ENCODE data around the gene CNTNAP5.
"Not testable (repeated sequence)": the region's sequence is repeated elsewhere in the genome, so short reads cannot be mapped to it uniquely, and the experiment has no call there.

The CNTNAP5 gene

DNA sequence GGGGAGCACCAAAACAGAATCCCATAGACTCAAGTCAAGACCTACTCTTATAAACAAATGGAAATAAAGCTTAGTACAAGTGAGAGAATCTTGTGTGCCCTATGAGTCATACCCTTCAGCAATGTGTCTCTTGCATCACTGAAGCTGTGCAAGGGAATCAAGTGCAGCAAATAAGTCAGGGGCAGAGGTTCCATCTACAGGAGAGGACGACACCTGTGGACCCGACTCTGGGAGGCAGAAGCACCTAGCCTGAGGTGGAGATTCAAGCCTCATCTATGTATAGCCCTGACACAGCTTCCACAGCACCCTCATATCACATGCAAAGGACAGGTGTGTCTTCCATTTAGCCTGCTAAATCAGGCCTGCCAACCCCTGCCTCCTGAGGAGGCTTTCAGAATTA, 298.2 kb downstream of the CNTNAP5 start:
- peak; percentile 1 for DNase-seq (ENCODE audit: low read depth)

- peak; percentile 1 for DNase-seq (ENCODE audit: low read depth)
Measured at GRCh38 chr2:124325667-124326440, 300.8 kb downstream of the CNTNAP5 start.

DNA sequence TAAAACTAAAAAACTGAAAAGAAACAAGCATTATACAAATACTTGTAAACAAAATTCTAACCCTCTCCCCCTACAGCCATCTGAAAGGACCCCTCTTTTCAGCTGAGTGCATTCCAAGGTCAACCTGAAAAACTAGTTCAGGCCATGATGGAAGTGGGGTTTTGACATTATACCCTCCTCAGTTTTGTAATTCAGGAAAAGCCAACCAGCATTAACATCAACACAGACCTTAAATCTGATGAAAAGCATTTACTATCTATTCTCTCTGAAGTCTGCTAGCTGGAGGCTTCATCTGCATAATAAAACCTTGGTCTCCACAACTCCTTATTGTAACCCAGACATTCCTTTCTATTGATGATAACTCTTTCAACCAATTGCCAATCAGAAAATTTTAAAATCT, 302.2 kb downstream of the CNTNAP5 start:
- DNase-seq (ENCODE audit: low read depth), result no peak

DNA sequence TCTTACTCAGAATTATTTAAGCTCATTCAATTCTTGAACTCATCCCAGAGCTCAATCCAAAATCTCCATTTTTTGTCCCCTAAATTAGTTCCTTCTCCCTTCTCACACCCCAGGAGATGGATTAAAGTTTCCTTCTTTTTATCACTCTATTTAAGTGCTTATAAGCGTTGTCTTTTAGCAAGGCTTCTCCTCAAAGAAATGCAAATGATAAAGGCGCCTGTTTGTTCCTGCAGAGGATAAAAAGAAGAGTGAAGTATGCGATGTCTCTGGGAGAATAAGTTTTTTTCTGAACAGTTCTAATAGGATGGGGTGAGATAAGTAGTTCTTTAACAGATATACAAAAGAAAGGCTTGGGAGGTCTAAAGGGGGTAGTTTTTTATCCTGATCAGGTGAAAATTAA, 303.3 kb downstream of the CNTNAP5 start:
- DNase-seq (ENCODE audit: low read depth), result no peak

DNA sequence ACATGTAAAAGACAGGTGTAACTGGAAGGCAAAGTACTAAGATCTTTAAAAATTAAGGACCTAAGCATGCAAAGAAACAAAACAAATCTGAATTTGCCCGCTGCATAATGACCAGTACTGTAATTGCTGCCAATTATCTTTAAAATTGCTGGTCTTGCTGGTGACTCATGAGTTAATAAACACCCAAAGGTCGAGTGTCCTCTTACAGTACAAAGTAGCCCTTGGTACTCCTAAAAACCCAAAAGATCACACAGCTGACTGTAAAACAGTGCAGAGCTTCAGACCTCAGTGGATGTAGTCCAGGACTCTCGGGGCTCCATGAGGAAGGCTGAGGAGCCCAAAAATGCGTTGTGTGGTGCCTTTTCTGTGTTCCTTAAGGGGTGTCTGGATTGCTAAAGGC, 308.7 kb downstream of the CNTNAP5 start:
- DNase-seq (ENCODE audit: low read depth), result no peak

DNA sequence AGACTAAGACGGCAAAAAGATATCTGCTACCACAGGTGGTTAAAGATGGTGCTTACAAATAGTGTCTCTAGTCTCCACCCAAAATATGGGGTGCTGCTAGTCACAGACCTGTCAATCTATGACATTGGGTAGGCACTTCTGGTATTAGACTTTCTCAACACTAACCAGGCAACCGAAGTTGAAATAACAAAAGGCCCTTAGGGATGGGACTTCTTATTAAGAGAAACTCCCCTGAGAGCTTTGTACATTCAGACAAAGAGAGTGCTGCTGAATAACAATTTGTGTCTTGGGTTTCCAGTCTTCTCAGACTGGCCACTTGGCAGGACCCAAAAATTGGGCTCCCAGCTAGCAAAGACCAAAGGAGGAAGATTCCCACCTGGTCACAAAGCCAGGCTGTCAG, 310.0 kb downstream of the CNTNAP5 start:
- no peak for DNase-seq (ENCODE audit: low read depth)

GRCh38 chr2:124339709-124340108, 314.6 kb downstream of the CNTNAP5 start:
- DNase-seq (ENCODE audit: low read depth), result no peak

- DNase-seq (ENCODE audit: low read depth), result no peak
Measured at GRCh38 chr2:124343827-124344498, 318.9 kb downstream of the CNTNAP5 start.

DNA sequence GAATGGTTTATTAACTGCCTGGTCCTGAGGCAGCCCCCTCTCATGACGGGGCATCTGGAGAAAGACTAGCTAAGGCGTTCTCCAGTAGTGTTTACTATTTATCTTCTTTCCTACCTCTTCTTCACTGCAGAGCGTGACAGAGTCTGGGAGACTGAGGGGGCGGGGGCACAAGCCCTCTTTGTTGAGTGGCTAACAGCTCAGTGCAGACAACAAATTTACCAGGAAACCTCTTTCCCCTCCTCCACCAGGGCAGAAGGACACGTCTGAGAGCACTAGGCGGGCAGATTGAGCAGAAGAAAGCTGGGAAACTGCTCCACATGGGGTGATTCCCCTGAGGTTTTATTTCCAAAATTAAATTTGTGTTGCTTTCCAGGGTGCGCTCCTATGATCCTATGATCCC, 322.1 kb downstream of the CNTNAP5 start:
- no peak for DNase-seq (ENCODE audit: low read depth)

DNA sequence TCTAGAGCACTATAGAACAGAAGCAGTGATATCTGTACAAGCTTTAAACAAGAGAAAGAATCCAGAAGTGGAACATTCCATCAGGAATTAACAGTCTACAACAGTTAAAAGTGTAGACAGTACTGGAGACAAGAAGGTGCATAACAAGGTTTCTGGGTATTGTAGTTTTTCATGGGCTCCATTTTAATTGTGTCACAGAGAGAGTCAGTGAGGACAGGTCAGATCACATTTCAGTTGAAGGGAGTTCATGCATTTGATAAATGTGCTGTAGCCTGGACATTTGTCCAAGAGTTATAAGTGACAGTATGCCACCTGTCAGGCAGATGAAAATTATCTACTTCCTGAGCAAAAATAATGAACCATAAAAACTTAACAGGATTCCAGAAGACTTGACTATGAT, 328.6 kb downstream of the CNTNAP5 start:
- DNase-seq (ENCODE audit: low read depth), result no peak

- DNase-seq (ENCODE audit: low read depth), result no peak
Measured at GRCh38 chr2:124354466-124354865, 329.4 kb downstream of the CNTNAP5 start.

DNA sequence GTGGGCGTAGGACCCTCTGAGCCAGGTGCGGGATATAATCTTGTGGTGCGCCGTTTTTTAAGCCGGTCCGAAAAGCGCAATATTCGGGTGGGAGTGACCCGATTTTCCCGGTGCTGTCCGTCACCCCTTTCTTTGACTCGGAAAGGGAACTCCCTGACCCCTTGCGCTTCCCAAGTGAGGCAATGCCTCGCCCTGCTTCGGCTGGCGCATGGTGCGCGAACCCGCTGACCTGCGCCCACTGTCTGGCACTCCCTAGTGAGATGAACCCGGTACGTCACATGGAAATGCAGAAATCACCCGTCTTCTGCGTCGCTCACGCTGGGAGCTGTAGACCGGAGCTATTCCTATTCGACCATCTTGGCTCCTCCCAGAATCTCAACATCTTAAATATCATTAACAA, 336.9 kb downstream of the CNTNAP5 start:
- DNase-seq (ENCODE audit: low read depth), result not testable (repeated sequence)

DNA sequence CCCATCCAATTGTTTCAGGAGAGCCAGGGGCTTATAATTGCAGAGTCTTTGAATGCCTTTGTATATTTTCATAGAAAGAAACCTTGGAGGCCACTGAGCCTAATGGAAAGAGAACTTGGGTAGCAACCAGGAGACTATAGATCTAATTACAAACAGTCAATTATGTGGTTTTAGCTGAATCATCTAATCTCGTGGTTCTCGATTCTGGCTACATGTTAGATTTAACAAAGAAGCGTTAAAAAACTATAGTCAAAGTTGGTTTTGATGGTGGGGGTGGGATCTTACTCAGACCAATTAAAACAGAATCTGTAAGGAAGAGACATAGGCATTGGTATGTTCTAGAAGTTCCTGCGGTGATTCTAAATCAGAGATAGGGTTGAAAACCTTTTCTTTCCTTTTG, 344.1 kb downstream of the CNTNAP5 start:
- DNase-seq (ENCODE audit: low read depth), result no peak

GRCh38 chr2:124380221-124380749, 355.2 kb downstream of the CNTNAP5 start:
- DNase-seq (ENCODE audit: low read depth), result no peak

GRCh38 chr2:124382067-124382618, 357.1 kb downstream of the CNTNAP5 start:
- DNase-seq (ENCODE audit: low read depth), result no peak

DNA sequence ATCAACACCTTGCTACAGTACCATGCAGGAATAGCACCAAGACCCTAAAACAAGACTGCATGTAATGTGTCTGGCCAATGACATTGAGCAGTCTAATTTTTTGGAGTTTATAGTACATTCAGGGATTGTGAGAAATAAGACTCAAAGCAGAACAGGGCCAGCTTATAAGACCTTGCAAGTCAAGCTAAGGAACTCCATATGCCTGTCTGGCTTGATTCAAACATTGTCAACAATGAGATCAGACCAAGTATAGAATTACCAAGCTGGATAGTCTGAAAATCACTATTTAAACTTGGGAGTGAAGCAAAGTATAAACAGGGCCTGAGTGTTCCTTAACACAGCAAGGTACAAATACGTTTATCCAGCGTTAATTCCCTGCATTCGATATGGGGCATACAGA, 370.9 kb downstream of the CNTNAP5 start:
- DNase-seq (ENCODE audit: low read depth), result no peak

DNA sequence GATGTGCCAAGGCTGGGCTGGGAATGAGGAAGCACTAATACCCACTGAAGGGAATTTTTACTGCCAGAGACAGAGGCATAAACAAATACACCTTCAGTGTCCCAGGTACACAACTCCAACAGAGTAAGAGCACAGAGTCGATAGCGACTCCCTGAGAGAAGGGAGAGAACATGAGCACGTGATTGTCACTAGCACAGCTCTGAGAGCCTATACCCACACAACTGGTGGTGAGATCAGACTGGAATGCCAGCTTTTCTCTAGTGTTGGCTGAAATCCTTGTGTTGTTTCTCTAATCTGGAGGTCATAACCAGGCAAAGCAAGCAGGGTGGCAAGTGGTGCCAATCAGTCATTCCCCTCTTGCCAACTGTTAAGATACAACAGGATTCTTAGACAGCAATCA, 377.2 kb downstream of the CNTNAP5 start:
- DNase-seq (ENCODE audit: low read depth), result no peak

GRCh38 chr2:124407836-124408534, 382.9 kb downstream of the CNTNAP5 start:
- not testable (repeated sequence) for DNase-seq (ENCODE audit: low read depth)

GRCh38 chr2:124424074-124424473, 399.0 kb downstream of the CNTNAP5 start:
- DNase-seq (ENCODE audit: low read depth), result no peak

DNA sequence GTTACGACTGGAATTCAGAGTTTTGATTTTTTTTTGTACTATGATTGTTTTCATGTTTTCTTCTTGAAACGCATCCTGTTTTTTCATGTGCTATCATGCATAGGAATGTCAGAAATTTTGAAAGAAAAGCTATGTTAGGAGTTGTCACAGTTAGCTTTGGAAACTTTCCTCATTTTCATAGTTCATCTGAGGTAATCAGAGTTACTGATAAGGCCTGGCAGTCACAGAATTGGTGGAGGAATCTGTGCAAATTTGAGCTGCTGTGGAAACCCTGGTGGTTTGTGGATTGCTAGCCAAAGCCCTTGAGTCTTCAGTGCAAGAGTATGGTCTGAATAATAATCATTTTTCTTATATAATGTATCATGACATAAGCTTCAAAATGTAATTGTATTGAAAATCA, 401.0 kb downstream of the CNTNAP5 start:
- DNase-seq (ENCODE audit: low read depth), result no peak

- DNase-seq (ENCODE audit: low read depth), result no peak
Measured at GRCh38 chr2:124426625-124427024, 401.5 kb downstream of the CNTNAP5 start.

- DNase-seq (ENCODE audit: low read depth), result no peak
Measured at GRCh38 chr2:124437811-124438210, 412.7 kb downstream of the CNTNAP5 start.

GRCh38 chr2:124450481-124450880, 425.4 kb downstream of the CNTNAP5 start:
- DNase-seq (ENCODE audit: low read depth), result no peak
